Right forelimb (tissue), 1 donor: ENCODE measurements around the gene MS4A18.
"Not testable (repeated sequence)": the region's sequence is repeated elsewhere in the genome, so short reads cannot be mapped to it uniquely, and the experiment has no call there.

Experiments
- DNase-seq: peaks from one replicate; pipeline ENCODE4 v3.0.0-alpha.2; 2018

MS4A18 gene

GRCh38 chr11:60724420-60724819, at the start of gene MS4A18:
TSS of gene MS4A18 (plus strand) at chr11:60724720.
- DNase-seq: no peak

- not testable (repeated sequence) for DNase-seq
Measured at GRCh38 chr11:60678231-60678630, 46.3 kb upstream of the MS4A18 start.

- DNase-seq: no peak
Measured at GRCh38 chr11:60679879-60680278, 44.6 kb upstream of the MS4A18 start.

GRCh38 chr11:60680455-60681119, 43.9 kb upstream of the MS4A18 start:
- no peak for DNase-seq

GRCh38 chr11:60684541-60684848, 40.0 kb upstream of the MS4A18 start:
- DNase-seq: not testable (repeated sequence)

- no peak for DNase-seq
Measured at GRCh38 chr11:60691661-60692060, 32.9 kb upstream of the MS4A18 start.

- DNase-seq: no peak
Measured at GRCh38 chr11:60699284-60699691, 25.2 kb upstream of the MS4A18 start, which contains the start of gene MS4A8. TSS of gene MS4A8 (plus strand) at chr11:60699612. CDS start at chr11:60700861, 1,249 bp downstream.

GRCh38 chr11:60699936-60700335, 24.6 kb upstream of the MS4A18 start:
- no peak for DNase-seq

GRCh38 chr11:60700689-60701468, 23.6 kb upstream of the MS4A18 start:
- peak; percentile 48 for DNase-seq

- DNase-seq: no peak
Measured at GRCh38 chr11:60701469-60701818, 23.1 kb upstream of the MS4A18 start.

GRCh38 chr11:60703374-60703773, 21.1 kb upstream of the MS4A18 start:
- no peak for DNase-seq

- no peak for DNase-seq
Measured at GRCh38 chr11:60705895-60706294, 18.6 kb upstream of the MS4A18 start.

GRCh38 chr11:60706931-60707330, 17.6 kb upstream of the MS4A18 start:
- DNase-seq: no peak

GRCh38 chr11:60710482-60710881, 14.0 kb upstream of the MS4A18 start:
- no peak for DNase-seq

- no peak for DNase-seq
Measured at GRCh38 chr11:60711276-60711675, 13.2 kb upstream of the MS4A18 start.

GRCh38 chr11:60713423-60713822, 11.1 kb upstream of the MS4A18 start:
- not testable (repeated sequence) for DNase-seq

- no peak for DNase-seq
Measured at GRCh38 chr11:60717956-60718355, 6.6 kb upstream of the MS4A18 start.

- DNase-seq: no peak
Measured at GRCh38 chr11:60718524-60719316, 5.8 kb upstream of the MS4A18 start.

- no peak for DNase-seq
Measured at GRCh38 chr11:60719391-60719790, 5.1 kb upstream of the MS4A18 start.

GRCh38 chr11:60720460-60720859, 4.1 kb upstream of the MS4A18 start:
- no peak for DNase-seq

GRCh38 chr11:60725592-60725991, 1.1 kb downstream of the MS4A18 start:
- no peak for DNase-seq

- no peak for DNase-seq
Measured at GRCh38 chr11:60731586-60731985, 7.1 kb downstream of the MS4A18 start.

GRCh38 chr11:60734279-60734678, 9.8 kb downstream of the MS4A18 start:
- DNase-seq: no peak

GRCh38 chr11:60739114-60739513, 14.6 kb downstream of the MS4A18 start:
- no peak for DNase-seq
